GM21717 (cell line): ENCODE data around the gene BEAN1.

Experiments
- ATAC-seq: cut with Tn5 transposase; IDR thresholded peaks from one replicate; pipeline ENCODE4 v1.9.1; 2021; ENCODE audit warnings: mild to moderate bottlenecking, moderate library complexity; ENCODE audit not compliant: unreplicated experiment

Gene BEAN1

DNA sequence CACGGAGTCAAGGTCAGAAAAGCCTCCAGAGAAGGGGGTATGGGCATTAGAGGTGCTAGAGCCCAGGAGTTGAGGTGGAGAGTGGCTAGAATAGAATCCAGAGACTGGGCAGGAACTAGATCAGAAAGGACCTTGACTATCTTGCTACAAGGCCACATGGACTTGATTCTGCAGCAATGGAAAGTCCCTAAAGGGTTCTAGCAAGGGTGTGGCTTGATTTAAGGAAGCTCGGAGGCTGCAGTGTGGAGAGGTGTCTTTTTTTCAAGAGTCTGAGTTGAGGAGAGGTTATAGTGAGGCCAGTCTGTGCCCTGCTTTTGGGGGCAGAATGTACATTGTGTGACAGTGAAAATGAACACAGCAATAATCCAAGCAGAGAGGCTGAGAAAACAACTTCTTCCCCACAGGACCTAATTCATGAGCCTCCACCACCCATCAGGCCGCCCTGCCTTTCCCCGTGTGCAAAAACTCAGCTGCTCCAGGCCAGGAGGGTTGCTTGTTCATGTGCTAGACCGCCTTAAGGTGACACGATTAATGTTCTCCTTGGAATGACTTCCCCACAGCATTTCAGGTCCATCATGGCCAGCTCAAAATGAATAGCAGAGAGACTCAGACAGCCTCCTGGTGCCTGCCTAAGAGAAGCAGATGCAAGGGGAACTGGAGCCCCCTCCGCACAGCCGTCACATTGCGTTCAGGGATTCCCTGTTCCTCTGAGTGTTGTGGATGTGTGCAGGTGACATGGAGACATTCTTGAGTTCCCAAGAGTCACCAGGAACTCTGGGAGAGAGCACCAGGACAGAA lies 8.7 kb upstream of the BEAN1 start:
- ATAC-seq: no peak

DNA sequence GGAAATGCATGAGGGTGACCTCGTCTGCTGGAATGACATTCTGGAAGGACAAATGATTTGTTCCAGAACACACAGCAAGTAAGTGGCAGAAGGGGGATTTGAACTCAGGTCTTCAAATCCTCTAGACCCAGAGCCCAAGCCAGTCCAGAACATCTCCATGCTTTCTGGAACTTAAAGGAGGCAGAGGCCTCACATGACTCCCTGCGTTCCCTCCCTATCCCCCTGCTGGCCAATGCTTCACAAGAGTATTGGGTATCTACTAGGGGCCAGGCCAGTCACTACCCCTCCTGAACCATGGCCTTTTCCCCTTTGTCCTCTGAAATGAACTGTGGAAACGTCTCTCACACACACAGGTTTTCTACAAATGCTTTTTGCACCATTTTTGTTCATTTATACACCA lies 7.6 kb upstream of the BEAN1 start:
- no peak for ATAC-seq

DNA sequence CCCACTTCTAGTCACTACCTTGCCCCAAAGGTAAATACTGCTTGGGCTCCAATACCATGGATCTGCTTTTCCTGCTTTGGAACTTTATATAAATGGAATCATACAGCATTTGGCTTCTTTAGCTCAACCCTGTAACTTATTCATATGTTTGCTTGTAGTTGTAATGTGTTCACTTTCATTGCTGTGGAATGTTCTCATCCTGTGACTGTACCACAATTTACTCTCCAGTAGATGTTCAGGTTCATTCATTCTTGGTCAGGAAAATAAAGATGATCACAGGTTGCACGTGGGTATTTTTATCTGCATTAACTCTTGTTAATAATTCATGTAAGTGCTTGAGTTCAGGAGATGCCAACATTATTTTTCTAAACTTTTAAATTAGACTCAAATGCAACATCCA lies 6.7 kb upstream of the BEAN1 start:
- ATAC-seq: no peak

DNA sequence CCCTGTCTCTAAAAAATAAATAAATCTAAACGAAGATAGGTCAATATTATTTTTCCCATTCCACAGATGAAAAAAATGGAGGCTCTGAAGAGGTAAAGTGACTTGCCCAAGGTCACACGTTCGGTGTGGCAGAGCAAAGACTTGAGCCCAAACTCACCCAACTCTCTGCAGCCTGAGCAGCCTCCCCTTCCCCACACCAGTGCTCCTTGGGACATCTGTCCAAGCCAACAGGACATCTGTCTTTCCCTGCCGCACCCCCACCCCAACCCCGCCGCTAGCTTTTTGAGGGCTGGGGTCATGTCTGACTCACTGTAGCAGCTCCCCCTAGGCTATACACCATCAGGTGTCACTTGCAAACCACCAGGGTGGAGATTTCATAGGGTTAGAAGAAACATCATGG lies 5.2 kb upstream of the BEAN1 start:
- no peak for ATAC-seq

DNA sequence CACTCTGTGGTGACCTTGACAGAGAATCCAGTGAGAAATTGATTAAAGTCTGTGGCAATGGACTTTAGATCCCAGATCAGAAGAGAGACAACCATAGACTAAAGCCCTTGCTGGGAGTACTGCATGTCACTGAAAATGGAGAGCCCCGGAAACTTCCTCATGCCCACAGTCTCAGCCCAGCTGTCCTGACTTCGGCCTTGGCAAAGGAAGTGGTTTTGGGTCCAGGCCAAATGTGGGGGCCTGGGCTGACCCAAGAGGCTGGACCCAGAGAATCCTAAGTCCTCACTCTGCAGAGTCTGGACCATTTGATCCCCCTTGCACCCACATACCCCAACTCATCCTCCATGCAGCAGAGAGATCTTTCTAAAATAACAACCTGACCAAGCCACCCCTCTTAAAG lies 4.7 kb upstream of the BEAN1 start:
- no peak for ATAC-seq

DNA sequence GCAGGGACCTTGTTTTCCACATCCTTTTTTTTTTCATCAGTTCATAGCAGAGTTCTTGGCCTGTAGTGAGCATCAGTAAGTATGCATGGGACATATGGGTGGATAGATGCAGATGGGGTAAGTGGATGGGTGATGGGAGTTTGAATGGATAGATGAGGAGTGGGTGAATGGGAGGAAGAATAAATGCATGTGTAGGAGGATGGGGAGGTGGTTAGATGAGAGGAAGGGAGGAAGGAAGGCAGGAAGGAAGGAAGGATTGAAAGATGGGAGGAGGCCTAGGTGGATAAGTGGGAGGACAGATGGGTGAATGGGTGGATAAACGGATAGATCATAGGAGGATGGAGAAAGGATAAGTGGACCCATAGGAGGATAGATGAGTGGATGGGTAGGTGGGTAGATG lies 3.9 kb upstream of the BEAN1 start:
- ATAC-seq: no peak

DNA sequence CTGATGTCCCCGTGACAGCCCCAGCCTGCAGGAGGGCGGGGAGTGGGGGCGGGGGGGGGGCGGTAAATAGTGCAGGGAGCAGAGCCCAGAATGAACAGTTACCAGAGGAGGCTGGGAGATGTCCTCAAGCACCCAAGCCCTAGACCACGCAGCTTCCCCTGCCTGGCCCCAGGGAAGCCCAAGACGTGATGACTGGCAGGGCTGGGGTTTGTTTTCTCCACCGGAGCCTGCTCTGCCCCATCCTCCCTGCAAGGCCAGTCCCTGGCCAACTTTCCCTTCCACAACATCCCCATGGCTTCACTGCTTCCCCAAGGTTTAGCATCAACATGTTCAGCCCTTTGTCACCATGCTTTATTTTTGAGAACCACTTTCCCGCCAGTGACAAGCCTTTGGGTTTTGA lies 1.4 kb upstream of the BEAN1 start:
- no peak for ATAC-seq

DNA sequence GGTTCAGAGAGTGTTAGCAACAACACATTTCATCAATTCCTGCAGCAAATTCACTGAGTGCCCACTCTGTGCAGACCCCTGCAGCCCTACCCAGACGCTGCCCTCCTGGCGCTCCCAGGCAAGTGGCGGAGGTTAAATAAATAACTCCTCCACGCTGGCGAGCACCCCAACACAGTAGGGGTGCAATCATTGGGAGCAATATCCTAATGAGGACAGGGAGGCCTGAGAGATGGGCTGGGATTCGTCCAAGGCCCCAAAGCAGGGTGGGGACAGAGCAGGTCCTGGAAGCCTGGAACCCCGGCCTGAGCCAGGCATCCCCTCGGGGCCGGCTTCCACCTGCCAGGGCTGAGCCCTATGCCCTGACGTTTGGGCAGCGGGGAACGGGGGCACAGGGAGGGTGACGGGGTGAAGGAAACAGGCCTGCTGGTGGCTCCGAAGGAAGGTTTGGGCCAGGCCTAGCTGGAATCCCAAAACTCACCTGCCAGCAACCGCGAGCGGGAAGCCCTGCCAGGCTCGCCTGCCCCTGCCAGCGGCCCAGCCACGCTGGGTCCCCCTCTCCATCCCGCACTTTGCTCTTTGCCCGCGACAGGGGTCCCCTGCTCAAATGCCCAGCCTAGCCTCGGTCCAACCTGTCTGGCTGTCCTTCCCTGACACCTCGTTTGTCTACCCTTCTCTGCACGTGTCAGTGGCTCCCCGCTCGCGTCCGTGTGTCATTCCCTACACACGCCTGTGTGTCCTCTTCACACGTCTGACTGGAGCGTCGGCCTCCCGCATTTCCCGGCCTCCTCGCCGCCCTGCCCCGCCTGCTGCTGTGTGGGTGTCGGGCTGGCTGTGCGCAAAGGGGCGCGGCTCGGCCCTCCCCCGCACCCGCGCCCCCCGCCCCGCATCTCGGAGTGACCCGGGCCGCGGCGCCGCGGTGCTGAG lies 721 bp upstream of the BEAN1 start:
- no peak for ATAC-seq

DNA sequence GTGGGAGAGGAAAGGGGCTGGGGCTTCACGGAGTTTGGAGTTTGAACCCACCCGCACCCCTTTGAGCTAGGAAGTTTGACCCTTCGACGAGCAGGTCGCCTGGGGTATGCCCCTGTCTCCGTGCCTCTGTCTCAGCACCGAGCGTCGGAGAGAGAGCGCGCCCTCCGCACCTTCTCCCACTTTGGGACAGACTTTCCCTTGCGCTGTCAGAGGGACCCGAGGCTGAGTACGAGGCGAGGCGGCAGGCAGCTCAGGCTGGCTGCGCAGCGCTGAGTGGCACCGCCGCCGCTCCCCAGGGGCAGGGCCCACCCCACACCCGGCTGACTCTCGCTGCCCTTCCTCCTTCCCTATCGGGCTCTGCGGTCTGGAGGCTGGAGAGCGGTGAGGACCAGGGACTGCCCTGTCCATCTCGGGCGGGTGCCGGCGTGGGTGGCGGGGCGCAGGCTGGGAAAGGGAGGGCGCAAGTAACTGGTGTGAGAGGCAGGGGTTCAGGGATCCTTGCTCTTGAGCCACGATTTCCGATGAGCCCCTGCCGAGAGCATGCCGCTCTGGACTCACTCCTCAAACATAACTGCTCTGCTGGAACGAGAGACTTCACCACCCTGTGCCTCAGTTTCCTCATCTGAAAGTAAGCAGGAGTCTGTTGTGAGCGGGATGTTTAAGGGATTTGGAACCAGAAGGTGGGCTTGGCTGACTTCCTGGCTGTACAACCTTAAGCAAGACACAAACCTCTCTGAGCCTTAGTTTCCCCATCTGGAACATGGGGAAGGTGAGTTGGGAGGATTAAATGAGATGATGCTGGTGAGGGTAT lies 981 bp downstream of the BEAN1 start:
- ATAC-seq: no peak

DNA sequence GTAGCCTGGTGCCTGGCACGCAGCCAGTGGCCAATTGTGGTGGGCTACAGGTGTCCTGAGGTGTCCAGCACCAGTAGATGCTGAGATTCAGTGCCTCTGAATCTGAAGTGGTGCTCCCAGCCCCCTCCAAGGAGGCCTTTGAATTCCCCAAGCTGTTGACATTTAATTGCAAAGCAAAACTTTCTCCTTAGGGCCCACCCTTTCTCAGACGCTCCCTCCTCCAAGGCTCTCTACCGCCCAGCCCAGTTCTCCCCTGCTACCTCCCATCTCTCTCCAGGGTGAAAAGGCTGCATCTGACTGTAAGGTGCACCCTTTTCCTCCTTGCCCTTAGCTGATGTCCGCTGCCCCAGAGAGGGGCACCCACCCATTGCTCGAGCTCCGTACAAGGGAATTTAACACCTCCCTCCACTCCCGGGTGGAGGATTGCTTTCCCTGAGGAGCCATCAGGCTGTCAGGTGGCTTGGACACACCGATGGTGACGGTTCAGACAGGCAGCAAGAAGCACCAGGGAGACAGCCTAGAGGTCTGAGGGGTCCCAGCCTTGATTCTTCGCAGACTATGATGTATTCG lies 1.7 kb downstream of the BEAN1 start:
- ATAC-seq: no peak

DNA sequence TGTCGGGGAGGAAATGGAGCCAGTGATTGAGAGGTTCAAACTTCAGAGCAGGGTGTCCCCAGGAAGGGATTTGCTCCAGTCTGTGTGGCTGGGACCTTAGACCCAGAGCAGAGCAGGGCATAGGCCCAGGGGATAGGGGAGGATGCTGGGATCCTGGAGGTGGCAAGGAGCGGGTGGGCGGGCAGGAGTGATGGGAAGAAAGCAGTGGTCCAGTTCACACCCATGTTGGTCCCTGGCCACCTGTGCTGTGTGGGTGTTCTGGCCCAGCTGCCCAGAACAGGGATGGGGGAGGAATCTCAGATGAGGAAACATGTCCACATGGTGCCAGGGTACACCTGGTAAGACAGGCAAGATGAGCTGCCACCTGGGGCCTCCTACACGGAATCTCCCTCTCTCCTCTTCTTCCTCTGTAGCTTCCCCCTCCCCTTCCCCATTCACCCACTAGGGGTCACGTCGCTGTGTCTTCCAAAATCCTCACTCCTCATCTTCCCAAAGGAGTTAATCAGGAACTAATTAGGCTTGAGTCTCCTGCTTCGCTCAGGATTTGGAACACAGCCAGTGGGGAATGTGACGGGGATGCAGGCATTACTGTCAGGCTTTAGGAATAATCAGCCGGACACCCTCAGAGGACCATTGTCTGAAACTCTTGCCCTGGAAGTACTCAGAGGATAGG lies 2.3 kb downstream of the BEAN1 start:
- no peak for ATAC-seq

DNA sequence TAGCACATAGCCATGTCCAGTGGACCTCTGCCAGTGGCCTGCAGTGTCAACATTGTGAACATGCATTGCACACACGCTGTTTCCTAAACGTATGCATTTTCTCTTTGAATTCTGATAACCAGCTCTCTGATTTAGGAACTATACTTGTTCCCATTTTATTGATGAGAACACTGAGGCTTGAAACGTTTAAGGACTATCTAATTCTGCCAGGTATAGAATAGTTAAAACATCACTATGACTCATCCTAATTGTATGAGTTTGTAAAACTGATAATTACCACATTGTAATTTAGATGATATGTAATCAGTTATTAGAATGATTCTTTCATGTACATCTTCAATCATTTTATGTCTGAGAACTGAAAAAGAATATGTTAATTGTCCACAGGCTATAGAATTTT lies 3.1 kb downstream of the BEAN1 start:
- no peak for ATAC-seq

DNA sequence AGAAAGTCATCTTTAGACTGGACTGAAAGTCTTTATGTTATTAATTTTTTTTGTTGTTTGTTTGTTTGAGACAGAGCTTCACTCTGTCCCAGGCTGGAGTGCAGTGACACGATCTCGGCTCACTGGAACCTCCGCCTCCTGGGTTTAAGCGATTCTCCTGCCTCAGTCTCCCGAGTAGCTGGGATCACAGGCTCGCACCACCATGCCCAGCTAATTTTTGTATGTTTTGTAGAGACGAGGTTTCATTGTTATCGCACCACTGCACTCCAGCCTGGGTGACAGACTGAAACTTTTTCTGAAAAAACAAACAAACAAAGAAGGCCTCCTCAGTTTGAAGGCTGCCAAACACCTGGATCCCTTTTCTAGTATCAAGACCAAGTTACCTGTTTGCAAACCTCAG lies 4.7 kb downstream of the BEAN1 start:
- ATAC-seq: no peak

DNA sequence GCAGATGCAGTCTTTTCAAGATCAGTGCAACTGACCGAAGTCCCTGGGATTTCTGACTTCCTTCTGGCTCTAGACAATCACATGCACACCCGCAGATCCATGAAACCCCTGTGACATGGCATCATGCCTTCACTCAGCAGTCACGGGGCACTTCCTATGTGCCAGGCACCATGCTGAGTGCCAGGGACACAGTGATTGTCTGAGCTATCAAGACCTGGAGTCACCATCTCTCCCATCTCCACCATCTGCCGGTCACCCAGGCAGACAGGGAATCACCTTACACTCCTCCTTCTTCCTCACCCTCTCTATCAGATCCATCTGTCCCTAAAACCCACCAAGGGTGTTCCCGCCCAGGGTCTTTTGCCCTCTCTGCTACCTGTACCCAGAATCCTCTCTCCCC lies 5.3 kb downstream of the BEAN1 start:
- ATAC-seq: no peak

DNA sequence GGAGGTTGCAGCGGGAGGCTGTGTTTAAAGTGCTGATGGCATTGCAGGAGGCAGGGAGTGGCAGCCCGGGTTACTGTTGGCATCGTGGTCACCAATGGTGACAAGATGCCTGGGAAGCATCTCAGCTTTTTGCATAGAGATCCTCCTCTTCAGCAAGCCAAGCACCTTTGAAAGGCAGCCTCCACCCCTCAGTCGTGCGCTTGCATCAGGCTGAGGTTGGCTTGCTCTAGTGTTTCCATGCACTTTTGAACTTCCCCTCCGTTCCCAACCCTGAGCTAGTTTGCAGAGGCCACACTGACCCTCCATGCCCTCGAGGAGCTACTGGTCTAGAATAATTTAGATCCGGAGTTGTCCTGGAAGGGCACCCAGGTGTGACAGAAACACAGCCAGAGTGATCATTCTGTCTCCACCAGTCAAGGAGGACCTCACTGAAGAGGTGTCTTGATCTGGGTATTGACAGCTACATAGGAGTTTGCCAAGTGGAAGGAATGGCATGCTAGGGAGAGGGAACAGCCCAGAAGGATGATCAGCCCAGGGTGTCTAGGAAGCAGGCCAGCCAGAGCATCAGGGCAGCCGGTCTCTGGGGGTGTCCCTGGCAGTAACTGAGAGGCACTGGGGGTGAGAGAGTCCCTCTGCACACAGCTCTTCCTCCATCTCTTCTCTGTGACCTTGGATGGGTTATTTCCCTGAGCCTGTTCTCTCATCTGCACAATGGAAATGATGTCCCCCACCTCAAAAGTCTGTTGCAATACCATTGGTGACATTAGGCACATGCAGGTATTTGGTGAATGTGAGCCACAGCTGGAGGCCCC lies 7.7 kb downstream of the BEAN1 start:
- no peak for ATAC-seq

DNA sequence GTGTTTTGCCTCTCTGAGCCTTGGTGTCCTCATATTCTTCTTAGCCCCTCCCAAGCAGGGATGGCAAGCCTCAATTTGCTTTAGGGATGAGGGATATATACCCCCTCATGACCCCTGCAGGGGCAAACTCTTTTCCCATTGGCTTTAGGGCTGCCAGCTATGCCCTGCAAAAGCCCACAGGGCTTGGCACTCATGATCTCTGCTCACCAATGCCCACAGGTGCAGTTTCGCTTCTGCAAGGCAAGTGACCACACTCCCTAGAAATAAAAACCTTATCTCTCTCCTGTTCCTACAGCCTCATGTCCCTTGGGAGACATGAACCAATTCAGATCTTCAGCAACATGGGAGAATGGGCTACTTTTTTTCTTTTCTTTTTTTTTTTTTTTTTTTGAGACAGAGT lies 8.8 kb downstream of the BEAN1 start:
- no peak for ATAC-seq

DNA sequence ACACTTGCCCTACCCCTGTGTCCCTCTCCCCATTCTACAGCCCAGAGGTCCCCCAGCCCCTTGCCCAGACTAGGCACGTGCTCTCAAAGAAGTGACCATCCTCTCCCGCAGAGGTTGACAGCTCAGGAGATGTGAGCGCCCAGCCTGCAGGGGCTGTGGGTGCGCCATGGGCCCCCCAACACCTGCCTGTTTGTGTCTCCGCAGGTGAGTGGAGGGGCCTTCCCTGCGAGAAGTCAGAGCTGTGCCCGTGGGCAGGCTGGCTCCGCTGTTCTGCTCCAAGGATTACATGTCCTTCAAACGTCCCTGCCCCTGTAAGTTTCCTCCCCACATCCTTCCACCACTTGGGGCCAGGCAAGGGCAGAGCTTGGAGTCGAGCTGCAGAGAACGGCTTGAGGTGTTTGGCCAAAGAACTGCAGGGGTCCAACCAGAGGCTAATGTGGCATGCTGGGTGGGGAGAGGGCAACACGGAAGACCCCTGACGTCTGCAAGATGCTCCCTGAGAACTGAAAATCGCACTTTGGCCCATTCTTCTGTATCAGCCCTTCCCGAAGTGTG lies 10.4 kb downstream of the BEAN1 start:
- no peak for ATAC-seq

DNA sequence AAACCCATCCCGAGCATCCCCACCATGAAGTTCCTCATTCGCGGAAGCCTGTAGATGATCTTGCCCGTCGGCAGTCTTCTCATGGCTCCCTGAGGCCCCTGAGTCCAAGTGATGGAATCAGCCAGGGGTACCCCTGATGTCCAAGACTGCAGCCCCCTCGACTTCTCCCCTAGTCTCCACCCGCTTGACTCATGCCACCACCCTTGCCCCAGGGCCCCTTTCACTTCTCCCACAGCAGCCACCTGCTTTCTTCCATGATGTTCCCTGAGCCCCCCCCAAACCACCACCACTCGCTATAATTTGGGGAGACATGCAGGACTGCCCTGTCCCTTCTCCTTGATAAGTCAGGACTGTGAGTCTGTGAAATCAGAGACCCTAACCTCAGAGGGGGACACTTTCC lies 11.4 kb downstream of the BEAN1 start:
- ATAC-seq: no peak

DNA sequence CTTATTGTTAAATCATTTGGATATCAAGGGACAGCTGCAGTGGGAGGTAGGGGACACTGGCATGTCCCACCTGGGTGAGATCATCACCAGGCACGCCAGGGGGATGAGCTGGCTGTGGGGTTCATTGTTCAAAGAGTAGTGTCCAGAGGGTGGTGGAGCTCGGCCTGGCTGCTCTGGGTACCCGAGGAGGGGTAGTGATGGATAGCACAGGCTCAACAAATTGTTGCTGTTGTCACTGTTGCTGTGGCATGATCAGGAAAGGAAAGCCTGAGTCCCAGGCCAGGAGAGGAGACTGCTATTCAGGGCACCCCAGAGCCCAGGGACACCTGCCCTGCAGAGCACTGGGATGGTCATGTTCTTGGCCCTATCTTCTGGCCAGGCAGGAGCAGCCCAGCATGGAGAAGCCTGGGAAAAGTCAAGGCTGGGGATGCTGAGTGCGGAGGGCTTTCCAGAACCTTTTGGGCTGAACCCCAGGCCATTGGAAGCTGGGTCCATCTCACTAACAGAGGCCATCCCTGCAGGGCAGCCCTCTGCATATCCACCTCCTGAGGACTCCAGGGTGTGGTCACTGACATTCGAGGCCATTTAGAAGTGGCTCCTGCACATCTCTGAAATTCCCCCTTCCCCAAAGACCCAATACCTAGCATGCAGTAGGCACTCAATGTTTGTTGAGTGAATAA lies 12.1 kb downstream of the BEAN1 start:
- no peak for ATAC-seq
